ENCODE data around the gene UBE2V1.
"Not testable (repeated sequence)": the region's sequence is repeated elsewhere in the genome, so short reads cannot be mapped to it uniquely, and the experiment has no call there.

The UBE2V1 gene

GRCh38 chr20:50065325-50065615 is 47.7 kb downstream of the UBE2V1 start:
- no peak for DNase-seq (ENCODE audit: insufficient read length, low spot score)
- no peak for TF ChIP-seq CTCF (IDR thresholded peaks at IDR 0.05; ENCODE audit: insufficient read depth, missing control alignments)
- no peak for FAIRE-seq

GRCh38 chr20:50063763-50064162 is 49.2 kb downstream of the UBE2V1 start:
- DNase-seq (ENCODE audit: insufficient read length, low spot score); FAIRE-seq: not testable (repeated sequence)

GRCh38 chr20:50062006-50062838 is 50.7 kb downstream of the UBE2V1 start:
- no peak for DNase-seq (ENCODE audit: insufficient read length, low spot score)
- TF ChIP-seq CTCF (IDR thresholded peaks at IDR 0.05; ENCODE audit: insufficient read depth, missing control alignments), result no peak
- FAIRE-seq, result no peak

- DNase-seq (ENCODE audit: insufficient read length, low spot score), result no peak
- TF ChIP-seq CTCF (IDR thresholded peaks at IDR 0.05; ENCODE audit: insufficient read depth, missing control alignments), result no peak
- no peak for FAIRE-seq
Observed at GRCh38 chr20:50061151-50062005, 51.6 kb downstream of the UBE2V1 start.

DNA sequence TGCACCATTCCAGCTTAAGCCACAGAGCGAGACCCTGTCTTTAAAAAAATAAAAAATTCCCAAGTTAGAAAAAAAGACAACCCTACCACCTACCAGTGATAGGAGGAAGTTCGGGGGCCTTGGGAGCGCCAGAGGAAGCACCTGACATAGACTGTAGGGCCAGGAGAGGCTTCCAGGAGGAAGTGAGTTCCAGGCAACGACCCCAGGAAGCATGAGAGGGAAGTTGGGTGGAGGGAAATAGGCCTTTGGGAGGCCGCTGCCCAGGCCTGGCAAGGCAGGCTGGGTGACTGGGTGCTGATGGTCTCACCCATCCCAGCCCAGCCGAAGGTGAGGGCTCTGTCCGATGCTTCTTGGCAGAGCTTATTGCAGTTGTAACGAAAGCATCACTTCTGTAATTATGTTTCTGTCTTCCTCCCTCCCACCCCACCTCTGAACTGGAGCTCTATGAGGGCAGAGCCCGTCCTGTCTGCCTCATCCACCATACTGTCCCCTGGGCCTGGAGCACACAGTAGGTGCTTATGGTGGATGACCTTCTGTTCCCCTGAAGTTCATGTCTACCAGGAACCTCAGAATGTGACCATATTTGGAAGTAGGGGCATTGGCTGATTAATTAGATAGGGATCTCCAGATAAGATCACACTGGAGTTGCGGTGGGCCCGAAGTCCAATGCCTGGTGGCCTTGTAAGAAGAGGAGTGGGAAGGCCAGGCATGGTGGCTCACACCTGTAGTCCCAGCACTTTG is 54.1 kb downstream of the UBE2V1 start:
- TF ChIP-seq CTCF (IDR thresholded peaks at IDR 0.05; ENCODE audit: insufficient read depth, missing control alignments), result no peak
- FAIRE-seq, result no peak
- no peak for DNase-seq (ENCODE audit: insufficient read length, low spot score)

DNA sequence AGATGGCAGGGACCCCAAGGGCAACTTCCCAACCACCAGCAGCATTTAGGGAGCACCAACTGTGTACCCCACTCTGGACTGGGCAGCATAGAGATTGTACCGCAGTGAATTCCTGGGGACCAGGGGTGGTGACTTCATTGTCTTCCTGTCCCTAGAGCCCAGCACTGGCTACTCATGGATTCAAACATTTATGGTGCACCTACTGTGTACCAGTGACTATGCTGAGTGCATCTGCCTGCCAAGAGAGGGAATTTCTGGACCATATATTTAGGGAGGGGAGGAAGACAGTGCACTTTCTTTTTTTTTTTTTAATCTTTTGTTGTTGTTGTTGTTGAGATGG is 55.3 kb downstream of the UBE2V1 start:
- FAIRE-seq, result no peak

More for the DNA sequence above, 55.3 kb downstream of the UBE2V1 start:
- TF ChIP-seq CTCF (IDR thresholded peaks at IDR 0.05; ENCODE audit: insufficient read depth, missing control alignments), result no peak
- DNase-seq (ENCODE audit: insufficient read length, low spot score), result no peak

Measured in D721Med (cell line).